DMS 273 (cell line): ENCODE measurements around the gene TTC3.

Experiments
- DNase-seq: peaks from one replicate; lab custom pipeline; 2025; ENCODE audit not compliant: unreplicated experiment; lab: John Stamatoyannopoulos, UW

Gene TTC3

GRCh38 chr21:37059181-37059580, 13.9 kb upstream of the TTC3 start:
- DNase-seq = no peak

- peak; percentile 77 for DNase-seq
Measured at GRCh38 chr21:37060296-37060695, 12.8 kb upstream of the TTC3 start.

GRCh38 chr21:37061926-37062592, 11.0 kb upstream of the TTC3 start:
- no peak for DNase-seq

GRCh38 chr21:37062593-37062935, 10.5 kb upstream of the TTC3 start:
- DNase-seq = no peak

GRCh38 chr21:37063433-37063832, 9.6 kb upstream of the TTC3 start:
- DNase-seq = no peak

GRCh38 chr21:37064841-37065240, 8.2 kb upstream of the TTC3 start:
- no peak for DNase-seq

- DNase-seq = no peak
Measured at GRCh38 chr21:37065561-37066177, 7.4 kb upstream of the TTC3 start.

- DNase-seq = peak; percentile 62
Measured at GRCh38 chr21:37071561-37072273, 1.3 kb upstream of the TTC3 start.

- peak; percentile 93 for DNase-seq
Measured at GRCh38 chr21:37072274-37072987, 623 bp upstream of the TTC3 start.

GRCh38 chr21:37073417-37074196, 553 bp downstream of the TTC3 start:
- peak; percentile 70 for DNase-seq

GRCh38 chr21:37074197-37074510, 1.1 kb downstream of the TTC3 start:
- DNase-seq = peak; percentile 67

GRCh38 chr21:37074546-37074945, 1.5 kb downstream of the TTC3 start:
- peak; percentile 46 for DNase-seq

GRCh38 chr21:37075214-37075770, 2.2 kb downstream of the TTC3 start:
- DNase-seq = no peak

- DNase-seq = no peak
Measured at GRCh38 chr21:37076087-37076850, 3.2 kb downstream of the TTC3 start.

- no peak for DNase-seq
Measured at GRCh38 chr21:37077403-37077802, 4.3 kb downstream of the TTC3 start.

GRCh38 chr21:37079211-37079824, 6.3 kb downstream of the TTC3 start:
- DNase-seq = no peak

GRCh38 chr21:37082375-37082774, 9.3 kb downstream of the TTC3 start:
- peak; percentile 20 for DNase-seq

- no peak for DNase-seq
Measured at GRCh38 chr21:37082856-37083528, 9.9 kb downstream of the TTC3 start.

- no peak for DNase-seq
Measured at GRCh38 chr21:37085726-37086125, 12.7 kb downstream of the TTC3 start.
